ENCODE results near the gene ITGB2.

The ITGB2 gene

DNA sequence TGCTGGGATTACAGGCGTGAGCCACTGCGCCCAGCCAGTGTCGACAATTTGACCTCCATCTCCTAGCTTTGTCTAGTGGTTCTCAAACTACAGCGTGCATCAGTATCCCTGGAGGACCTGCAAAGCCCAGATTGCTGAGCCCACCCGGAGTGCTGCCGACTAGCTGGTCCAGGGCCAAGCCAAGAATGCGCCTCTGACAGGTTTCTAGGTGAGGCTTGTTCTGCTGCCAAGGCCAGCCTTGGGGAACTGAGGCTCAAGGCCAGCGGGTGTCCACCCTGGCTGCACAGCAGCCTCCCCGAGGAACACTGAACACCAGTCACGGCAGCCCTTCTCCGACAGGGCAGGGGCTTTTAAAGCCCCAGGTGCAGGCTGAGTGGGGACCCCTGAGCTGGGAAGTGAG lies 37.4 kb downstream of the ITGB2 start:
- TF ChIP-seq, protein P1, sequence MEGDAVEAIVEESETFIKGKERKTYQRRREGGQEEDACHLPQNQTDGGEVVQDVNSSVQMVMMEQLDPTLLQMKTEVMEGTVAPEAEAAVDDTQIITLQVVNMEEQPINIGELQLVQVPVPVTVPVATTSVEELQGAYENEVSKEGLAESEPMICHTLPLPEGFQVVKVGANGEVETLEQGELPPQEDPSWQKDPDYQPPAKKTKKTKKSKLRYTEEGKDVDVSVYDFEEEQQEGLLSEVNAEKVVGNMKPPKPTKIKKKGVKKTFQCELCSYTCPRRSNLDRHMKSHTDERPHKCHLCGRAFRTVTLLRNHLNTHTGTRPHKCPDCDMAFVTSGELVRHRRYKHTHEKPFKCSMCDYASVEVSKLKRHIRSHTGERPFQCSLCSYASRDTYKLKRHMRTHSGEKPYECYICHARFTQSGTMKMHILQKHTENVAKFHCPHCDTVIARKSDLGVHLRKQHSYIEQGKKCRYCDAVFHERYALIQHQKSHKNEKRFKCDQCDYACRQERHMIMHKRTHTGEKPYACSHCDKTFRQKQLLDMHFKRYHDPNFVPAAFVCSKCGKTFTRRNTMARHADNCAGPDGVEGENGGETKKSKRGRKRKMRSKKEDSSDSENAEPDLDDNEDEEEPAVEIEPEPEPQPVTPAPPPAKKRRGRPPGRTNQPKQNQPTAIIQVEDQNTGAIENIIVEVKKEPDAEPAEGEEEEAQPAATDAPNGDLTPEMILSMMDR (IDR thresholded peaks at IDR 0.05), result no peak

DNA sequence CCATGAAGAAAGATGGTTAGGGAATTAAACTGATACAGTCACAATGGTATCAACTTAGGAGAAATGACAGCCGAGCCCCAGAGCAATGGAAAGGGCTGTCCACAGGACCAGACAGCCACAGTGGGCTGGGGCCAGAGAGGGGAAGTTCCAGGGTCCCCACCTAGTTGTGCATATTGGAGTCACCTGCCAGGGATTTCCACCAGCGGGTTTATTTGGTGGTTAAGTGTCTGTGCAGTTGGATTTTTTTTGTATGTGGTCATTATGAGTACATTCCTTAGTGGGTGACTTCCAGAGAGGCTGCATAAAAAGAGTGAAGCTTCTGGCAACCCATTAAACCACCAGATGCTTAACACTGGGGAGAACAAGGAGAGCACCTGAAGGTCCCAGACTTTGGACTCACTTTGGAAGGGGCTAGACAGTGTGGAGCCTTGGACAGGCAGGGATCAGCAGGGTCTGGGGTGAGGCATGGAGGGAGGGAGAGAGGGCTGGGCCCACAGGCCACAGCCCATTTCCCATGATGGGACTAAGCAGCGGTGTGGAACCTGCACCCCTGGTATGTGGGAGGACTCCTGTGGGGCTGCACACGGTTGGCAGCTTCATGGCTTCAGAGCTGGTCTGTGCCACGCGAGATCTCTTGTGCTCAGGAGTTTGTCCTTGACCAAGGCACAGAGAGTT lies 39.4 kb downstream of the ITGB2 start:
- TF ChIP-seq, protein P1 (IDR thresholded peaks at IDR 0.05), result no peak

DNA sequence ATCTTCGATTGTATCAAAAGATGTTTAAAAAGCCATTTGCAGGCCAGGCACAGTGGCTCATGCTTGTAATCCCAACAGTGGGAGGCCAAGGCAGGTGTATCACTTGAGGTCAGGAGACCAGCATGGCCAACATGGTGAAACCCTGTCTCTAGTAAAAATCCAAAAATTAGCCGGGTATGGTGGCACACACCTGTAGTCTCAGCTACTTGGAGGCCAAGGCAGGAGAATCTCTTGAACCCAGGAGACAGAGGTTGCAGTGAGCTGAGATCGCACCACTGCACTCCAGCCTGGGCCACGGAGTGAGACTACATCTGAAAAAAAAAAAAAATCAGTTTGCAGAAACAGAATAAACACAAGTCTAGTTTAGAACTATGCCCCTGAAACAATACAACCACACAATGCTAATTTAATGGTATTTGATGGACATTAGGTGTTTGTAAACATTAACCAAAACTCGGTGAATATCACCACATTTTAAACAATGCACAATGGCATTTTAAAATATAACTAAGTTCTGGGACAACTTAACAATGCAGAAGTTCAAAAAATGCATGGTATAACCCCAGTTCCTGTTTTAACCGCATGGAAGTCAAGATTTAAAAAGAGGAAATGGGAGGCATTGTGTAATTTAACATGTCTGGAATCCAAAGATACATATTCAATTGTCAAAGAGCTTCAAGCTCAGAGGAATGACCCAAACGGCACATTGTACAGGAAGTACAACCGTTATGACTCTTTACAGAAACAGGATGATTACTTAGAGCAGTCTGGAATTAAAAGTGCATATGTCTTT lies 40.1 kb downstream of the ITGB2 start:
- TF ChIP-seq, protein P1 (IDR thresholded peaks at IDR 0.05), result no peak

DNA sequence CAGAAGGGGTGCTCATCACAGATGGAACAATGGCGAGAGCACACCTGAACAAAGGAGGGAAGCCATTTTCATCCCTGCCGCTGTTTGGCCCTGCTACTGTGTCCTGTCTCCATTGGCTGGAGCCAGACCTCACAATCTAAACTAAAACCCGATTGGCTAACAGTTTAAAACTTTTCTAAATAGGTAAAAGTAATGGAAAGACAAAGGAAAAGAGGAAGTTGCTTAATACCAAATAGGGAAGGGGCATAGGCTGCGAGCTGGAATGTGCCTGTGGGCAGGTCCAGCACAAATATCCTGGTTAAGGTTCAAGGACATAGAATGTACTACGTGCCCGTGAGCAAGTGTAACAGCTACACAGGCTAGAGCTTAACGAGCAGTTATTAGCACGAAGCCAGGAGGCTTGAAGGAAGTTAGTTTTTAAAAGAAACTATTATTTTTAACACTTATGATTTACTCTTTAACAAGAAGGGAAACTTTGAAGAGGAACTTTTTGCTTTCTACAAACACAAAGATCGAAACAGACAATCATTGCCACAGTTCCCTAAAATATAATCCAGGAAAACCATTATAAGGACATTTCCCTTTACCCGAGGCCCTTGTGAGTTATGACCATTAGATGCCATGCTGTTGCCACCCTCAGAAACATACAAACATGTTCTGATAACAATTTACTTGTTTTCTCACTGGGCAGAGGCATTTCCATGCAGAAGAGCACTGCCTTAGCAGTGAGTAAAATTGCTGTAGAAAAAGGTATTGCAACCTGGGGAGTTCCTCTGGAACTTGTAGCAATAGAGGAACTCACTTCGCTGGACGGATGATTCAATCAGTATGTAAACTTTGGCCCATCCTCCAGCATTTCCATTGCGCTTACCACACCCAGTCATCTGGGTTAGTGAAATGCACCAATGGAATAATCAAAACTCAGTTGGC lies 42.4 kb downstream of the ITGB2 start:
- TF ChIP-seq, protein P1 (IDR thresholded peaks at IDR 0.05), result no peak

DNA sequence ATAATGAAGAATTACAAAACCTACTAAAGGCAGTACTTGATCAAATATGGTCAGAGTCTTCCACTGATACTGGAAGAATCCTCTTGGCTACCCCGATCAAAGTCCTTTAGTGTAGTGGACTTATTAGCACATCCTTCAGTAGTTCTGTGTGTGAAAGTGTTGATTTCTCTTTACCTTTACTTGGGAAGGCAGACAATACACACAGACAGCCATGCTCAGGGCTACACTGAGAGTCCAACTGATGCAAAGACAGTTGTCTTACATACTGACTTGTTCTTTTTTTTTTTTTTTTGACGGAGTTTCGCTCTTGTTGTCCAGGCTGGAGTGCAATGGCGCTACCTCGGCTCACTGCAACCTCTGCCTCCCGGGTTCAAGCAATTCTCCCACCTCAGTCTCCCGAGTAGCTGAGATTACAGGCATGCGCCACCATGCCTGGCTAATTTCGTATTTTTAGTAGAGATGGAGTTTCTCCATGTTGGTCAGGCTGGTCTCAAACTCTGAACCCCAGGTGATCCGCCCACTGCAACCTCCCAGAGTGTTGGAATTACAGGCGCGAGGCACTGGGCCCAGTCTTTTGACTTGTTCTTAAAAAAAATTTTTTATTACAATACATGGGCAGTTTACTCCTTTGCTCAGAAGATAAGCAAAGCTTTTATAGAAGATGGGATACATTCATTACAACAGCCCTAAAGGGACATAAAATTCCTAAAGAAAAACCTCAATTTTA lies 43.7 kb downstream of the ITGB2 start:
- TF ChIP-seq, protein P1 (IDR thresholded peaks at IDR 0.05), result no peak

DNA sequence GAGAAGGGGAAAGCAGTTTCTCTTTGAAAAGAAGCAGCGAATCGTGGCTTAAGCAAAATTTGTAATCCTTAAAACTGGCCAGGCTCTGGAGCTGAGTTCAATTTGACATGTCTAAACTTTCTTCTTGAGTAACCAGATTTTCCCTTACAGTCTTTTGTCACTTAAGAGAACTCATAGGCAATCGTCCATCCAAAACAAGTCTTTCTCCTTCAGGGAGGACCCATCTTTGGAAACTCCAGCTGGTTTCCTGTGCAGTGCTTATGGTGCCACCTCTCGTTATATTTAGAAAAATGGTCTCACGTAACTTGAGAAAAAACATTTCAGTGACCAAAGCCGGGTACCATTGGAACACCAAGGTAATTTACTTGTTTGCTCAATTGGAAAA lies 45.4 kb downstream of the ITGB2 start:
- TF ChIP-seq, protein P1 (IDR thresholded peaks at IDR 0.05), result no peak
